ENCODE measurements around the gene ETS1.
A peak's percentile ranks its signal among the peaks of the same experiment; 100 is the strongest.

Gene ETS1

GRCh38 chr11:128417607-128418324, 169.6 kb downstream of the ETS1 start:
- no peak overlapping the region for H3K4me2 ChIP-seq (ENCODE audit: low read length)
- peaks cover 52% of the 10 kb centered on the region for H3K79me2 ChIP-seq (ENCODE audit: low read length)
- H3K27ac ChIP-seq (ENCODE audit: low read length), result no peak overlapping the region

DNA sequence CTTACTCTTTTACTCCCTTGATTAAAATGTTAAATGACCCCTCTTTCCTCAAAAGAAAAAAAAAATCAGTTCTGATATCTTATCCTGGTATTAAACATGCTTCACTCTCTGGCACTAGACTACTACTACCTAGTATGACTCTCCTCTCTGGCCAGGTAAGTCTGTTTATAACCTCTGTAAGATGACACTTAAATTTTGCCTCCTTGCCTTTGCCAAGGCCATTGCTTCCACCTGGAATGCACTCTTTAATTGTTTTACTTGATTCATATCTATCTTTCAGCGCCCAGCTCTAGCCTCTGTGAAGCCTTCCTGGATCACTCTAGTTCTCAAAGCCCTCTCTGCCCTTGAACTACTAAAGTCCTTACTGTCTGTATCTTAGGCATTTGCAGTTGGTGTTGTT, 170.4 kb downstream of the ETS1 start:
- no peaks in the 10 kb centered on the region for H4K20me1 ChIP-seq (ENCODE audit: insufficient read depth, low read length)
- no peak overlapping the region for H3K4me2 ChIP-seq (ENCODE audit: low read length)
- H3K27me3 ChIP-seq (ENCODE audit: low read depth, low read length), result no peaks in the 10 kb centered on the region
- H2AFZ ChIP-seq (ENCODE audit: low read depth, low read length), result no peak overlapping the region
- H3K79me2 ChIP-seq (ENCODE audit: low read length), result peaks cover 52% of the 10 kb centered on the region
- no peak overlapping the region for H3K9ac ChIP-seq (ENCODE audit: low read length)
- no peaks in the 10 kb centered on the region for H3K9me3 ChIP-seq (ENCODE audit: insufficient read depth, low read length)
- no peak overlapping the region for H3K27ac ChIP-seq (ENCODE audit: low read length)
- H3K36me3 ChIP-seq (replicated peaks; ENCODE audit: low read depth, low read length), result no peaks in the 10 kb centered on the region
- H3K4me1 ChIP-seq (ENCODE audit: low read length), result peaks cover 74% of the 10 kb centered on the region
- TF ChIP-seq EZH2phosphoT487 (IDR thresholded peaks at IDR 0.05; ENCODE audit: low read depth) (no peak), CTCF (IDR thresholded peaks at IDR 0.05; ENCODE audit: low read depth, low read length) (no peak)
- no peak overlapping the region for H3K4me3 ChIP-seq (ENCODE audit: low read length)

More at GRCh38 chr11:128417607-128418324, 169.6 kb downstream of the ETS1 start:
- H3K36me3 ChIP-seq (replicated peaks; ENCODE audit: low read depth, low read length), result no peaks in the 10 kb centered on the region
- no peak overlapping the region for H3K9ac ChIP-seq (ENCODE audit: low read length)
- peaks cover 75% of the 10 kb centered on the region for H3K4me1 ChIP-seq (ENCODE audit: low read length)
- H4K20me1 ChIP-seq (ENCODE audit: insufficient read depth, low read length), result no peaks in the 10 kb centered on the region
- H3K4me3 ChIP-seq (ENCODE audit: low read length), result no peak overlapping the region
- no peak overlapping the region for H2AFZ ChIP-seq (ENCODE audit: low read depth, low read length)
- H3K27me3 ChIP-seq (ENCODE audit: low read depth, low read length), result no peaks in the 10 kb centered on the region
- no peak for TF ChIP-seq EZH2phosphoT487 (IDR thresholded peaks at IDR 0.05; ENCODE audit: low read depth)
- no peak for TF ChIP-seq CTCF (IDR thresholded peaks at IDR 0.05; ENCODE audit: low read depth, low read length)
- no peaks in the 10 kb centered on the region for H3K9me3 ChIP-seq (ENCODE audit: insufficient read depth, low read length)

DNA sequence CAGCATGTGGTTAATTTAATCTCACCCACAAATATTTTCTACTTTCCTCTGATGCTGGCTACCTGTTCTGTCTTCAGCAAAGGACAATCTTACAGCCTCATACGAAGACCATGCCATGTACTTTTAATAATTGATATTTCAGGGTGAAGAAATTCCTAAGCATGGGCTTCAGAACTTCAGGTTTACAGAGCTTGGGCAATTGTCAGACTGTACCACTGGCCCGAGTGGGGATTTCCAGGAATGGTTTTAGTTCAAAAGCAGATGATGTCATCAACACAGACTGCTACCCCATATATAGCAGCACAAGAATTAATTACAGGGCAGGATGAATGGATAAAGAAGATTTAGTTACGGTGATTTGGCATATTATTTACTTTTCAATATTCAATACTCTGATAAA, 171.8 kb downstream of the ETS1 start:
- Histone ChIP-seq H3K27ac (ENCODE audit: low read length) (peak overlapping the region; percentile 95), H3K4me2 (ENCODE audit: low read length) (peak overlapping the region; percentile 76)

More for the DNA sequence above, 171.8 kb downstream of the ETS1 start:
- TF ChIP-seq CTCF (IDR thresholded peaks at IDR 0.05; ENCODE audit: low read depth, low read length), result no peak
- TF ChIP-seq EZH2phosphoT487 (IDR thresholded peaks at IDR 0.05; ENCODE audit: low read depth), result no peak
- Histone ChIP-seq H3K4me1 (ENCODE audit: low read length) (peaks cover 69% of the 10 kb centered on the region), H2AFZ (ENCODE audit: low read depth, low read length) (no peak overlapping the region), H3K4me3 (ENCODE audit: low read length) (peak overlapping the region; percentile 80), H3K36me3 (replicated peaks; ENCODE audit: low read depth, low read length) (no peaks in the 10 kb centered on the region), H4K20me1 (ENCODE audit: insufficient read depth, low read length) (no peaks in the 10 kb centered on the region), H3K79me2 (ENCODE audit: low read length) (peaks cover 51% of the 10 kb centered on the region), H3K9ac (ENCODE audit: low read length) (peak overlapping the region; percentile 87), H3K27me3 (ENCODE audit: low read depth, low read length) (no peaks in the 10 kb centered on the region), H3K9me3 (ENCODE audit: insufficient read depth, low read length) (no peaks in the 10 kb centered on the region)
